Liver (tissue), 3 donors: ENCODE measurements around the gene RAB17.

ENCODE experiments used
- CTCF ChIP-seq: fragments of 150-350 bp; IDR thresholded peaks from 2 replicates; pipeline ENCODE4 v1.5.1; 2017; ENCODE audit warnings: improper control_type of control experiment, low read depth, low read length; ENCODE audit not compliant: missing input control
- EGR1 ChIP-seq, 2 donors: IDR thresholded peaks; 2 replicates each; pipeline ENCODE4 v1.6.1; 2016 to 2018; ENCODE audit warnings: antibody characterized with exemption in 2 of 2, low read depth in 2 of 2
- NR2F2 ChIP-seq: IDR thresholded peaks from 2 replicates; pipeline ENCODE4 v1.6.1; 2016; ENCODE audit warnings: antibody characterized with exemption
- donor health status: healthy.
- donor health status: healthy.

DNA sequence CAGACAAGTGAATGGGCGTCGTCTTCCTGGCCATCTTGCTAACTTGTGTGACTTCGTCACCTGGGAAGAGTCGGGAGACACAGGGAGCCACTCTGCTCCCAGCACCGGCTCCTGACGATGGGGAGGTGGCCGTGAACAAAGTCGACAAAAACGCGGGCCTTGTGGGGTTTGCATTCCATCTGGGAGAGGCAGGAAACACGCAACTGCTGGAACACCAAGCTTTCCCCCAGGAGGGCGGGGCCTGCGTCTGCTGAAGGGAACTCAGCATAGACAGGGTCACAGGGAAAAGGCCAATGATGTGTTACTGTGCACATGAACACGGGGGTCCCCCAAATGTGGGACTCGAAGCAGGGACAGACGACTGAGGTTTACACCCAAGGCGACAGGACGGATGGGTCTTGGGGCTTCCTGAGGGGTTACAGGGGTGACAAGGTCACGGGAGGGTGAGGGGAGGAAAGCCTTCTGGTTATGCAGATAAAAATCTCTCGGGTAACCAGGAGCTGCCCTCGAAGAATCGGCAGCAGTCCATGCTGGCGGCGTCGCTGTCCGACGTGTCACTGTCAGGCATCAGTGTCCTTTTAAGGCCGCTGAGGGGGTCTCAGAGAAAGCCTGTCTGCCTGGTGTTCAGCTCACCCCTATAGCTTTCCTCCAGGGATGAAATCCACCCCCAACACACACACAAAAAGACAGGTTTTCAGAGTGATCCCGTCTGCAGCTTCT is 52.4 kb downstream of the RAB17 start:
- TF ChIP-seq EGR1 (IDR thresholded peaks at IDR 0.05; ENCODE audit: low read depth in 2 of 2) (no peak), CTCF (no peak), NR2F2 (no peak)
